Gastrocnemius medialis (tissue), 4 donors: ENCODE data around the gene MYOZ2.

Experiments
- POLR2A ChIP-seq, 2 donors: fragments of 450-650 bp; IDR thresholded peaks; one replicate each; pipeline ENCODE4 v1.6.1; 2017; ENCODE audit warnings: antibody characterized with exemption in 2 of 2, mild to moderate bottlenecking in 2 of 2, moderate library complexity in 2 of 2
- TF ChIP-seq, protein P1 (sequence below), 5 experiments: fragments of 450-650 bp in 3 of 5; fragments of 200-600 bp in 2 of 5; sonication (generic) in 2 of 5; IDR thresholded peaks in 4 of 5; conservative IDR thresholded peaks in 1 of 5; 1 replicate in 4 of 5; 2 replicates in 1 of 5; pipeline ENCODE4 v1.5.1; 2016 to 2019; ENCODE audit warnings: antibody characterized with exemption in 5 of 5, mild to moderate bottlenecking in 3 of 5, moderate library complexity in 3 of 5

DNA sequence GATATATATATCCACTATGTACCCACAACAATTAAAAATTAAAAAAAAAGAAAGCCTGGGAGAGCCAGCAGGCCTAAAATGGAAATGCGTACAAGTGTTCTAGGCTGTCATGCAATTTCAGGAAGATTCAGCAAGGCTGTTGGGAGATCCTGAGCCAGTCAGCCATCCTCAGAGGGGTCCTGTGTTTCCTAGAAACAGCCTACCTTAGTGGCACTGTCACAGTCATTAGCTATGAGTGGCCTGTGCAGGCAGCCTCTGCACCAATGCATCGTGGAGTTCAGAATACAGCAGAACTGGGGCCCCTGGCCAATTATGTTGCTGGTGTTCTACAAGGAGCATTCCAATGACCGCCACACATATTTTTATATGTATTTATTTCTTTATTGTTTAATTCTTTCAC is 55.9 kb downstream of the MYOZ2 start:
- TF ChIP-seq, protein P1, sequence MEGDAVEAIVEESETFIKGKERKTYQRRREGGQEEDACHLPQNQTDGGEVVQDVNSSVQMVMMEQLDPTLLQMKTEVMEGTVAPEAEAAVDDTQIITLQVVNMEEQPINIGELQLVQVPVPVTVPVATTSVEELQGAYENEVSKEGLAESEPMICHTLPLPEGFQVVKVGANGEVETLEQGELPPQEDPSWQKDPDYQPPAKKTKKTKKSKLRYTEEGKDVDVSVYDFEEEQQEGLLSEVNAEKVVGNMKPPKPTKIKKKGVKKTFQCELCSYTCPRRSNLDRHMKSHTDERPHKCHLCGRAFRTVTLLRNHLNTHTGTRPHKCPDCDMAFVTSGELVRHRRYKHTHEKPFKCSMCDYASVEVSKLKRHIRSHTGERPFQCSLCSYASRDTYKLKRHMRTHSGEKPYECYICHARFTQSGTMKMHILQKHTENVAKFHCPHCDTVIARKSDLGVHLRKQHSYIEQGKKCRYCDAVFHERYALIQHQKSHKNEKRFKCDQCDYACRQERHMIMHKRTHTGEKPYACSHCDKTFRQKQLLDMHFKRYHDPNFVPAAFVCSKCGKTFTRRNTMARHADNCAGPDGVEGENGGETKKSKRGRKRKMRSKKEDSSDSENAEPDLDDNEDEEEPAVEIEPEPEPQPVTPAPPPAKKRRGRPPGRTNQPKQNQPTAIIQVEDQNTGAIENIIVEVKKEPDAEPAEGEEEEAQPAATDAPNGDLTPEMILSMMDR (IDR thresholded peaks at IDR 0.05 in 4 of 5, conservative IDR thresholded peaks at IDR 0.05 in 1 of 5): no peak
- no peak for TF ChIP-seq POLR2A (IDR thresholded peaks at IDR 0.05)
